WTC11 (cell line): ENCODE measurements around the gene BDKRB2. TPM values are rescaled to one million over a fixed set of nuclear protein-coding genes. Genes with fewer than 3 reads are reported as not detected.

Source experiments
- ATAC-seq: fragments of 200-7000 bp; cut with Tn5 transposase; 2 replicates; pipeline ENCODE4 v1.10.0; 2021; ENCODE audit warnings: mild to moderate bottlenecking, moderate library complexity
- CTCF ChIA-PET: fragments of 300-600 bp; sonication (Branson Sonifier 250); formaldehyde crosslinking; loops from one replicate; lab custom pipeline; 2021; ENCODE audit warnings: antibody characterized with exemption; lab: Charles Lee
- POLR2A ChIA-PET: fragments of 350-600 bp; sonication (Branson Sonifier 250); formaldehyde crosslinking; loops from one replicate; lab custom pipeline; 2021; ENCODE audit warnings: antibody characterized with exemption; lab: Charles Lee
- DNase-seq: peaks from one replicate; pipeline ENCODE4 v3.0.0; 2021; ENCODE audit warnings: low spot score
- H3K27ac Mint-ChIP-seq: 2 replicates; pipeline ENCODE4 v1.8.0; 2021; ENCODE audit warnings: mixed read lengths
- H3K27me3 Mint-ChIP-seq: 2 replicates; pipeline ENCODE4 v1.8.0; 2021; ENCODE audit warnings: low read depth, mild to moderate bottlenecking, moderate library complexity, mixed read lengths
- H3K36me3 Mint-ChIP-seq: 2 replicates; pipeline ENCODE4 v1.8.0; 2021; ENCODE audit warnings: mixed read lengths
- H3K4me1 Mint-ChIP-seq: 2 replicates; pipeline ENCODE4 v1.8.0; 2022; ENCODE audit warnings: mixed read lengths
- H3K4me3 Mint-ChIP-seq: 2 replicates; pipeline ENCODE4 v1.8.0; 2021; ENCODE audit warnings: mild to moderate bottlenecking, moderate library complexity, mixed read lengths
- H3K9me3 Mint-ChIP-seq: 2 replicates; pipeline ENCODE4 v1.8.0; 2021; ENCODE audit warnings: mixed read lengths
- ATF1 ChIP-seq: sonication (generic); formaldehyde crosslinking; IDR thresholded peaks from 2 replicates; pipeline ENCODE4 v1.8.1; 2023; ENCODE audit warnings: mild to moderate bottlenecking, moderate library complexity, missing genetic modification reagents
- ELF4 ChIP-seq: sonication (generic); formaldehyde crosslinking; IDR thresholded peaks from 2 replicates; pipeline ENCODE4 v1.8.1; 2022; ENCODE audit warnings: low read depth, mild to moderate bottlenecking, moderate library complexity, missing genetic modification reagents
- ETV6 ChIP-seq: sonication (generic); formaldehyde crosslinking; IDR thresholded peaks from 2 replicates; pipeline ENCODE4 v1.8.1; 2022; ENCODE audit warnings: mild to moderate bottlenecking, missing genetic modification reagents
- FOXJ3 ChIP-seq: sonication (generic); formaldehyde crosslinking; IDR thresholded peaks from 2 replicates; pipeline ENCODE4 v1.9.0; 2021; ENCODE audit warnings: missing genetic modification reagents, mild to moderate bottlenecking, borderline replicate concordance
- FOXP1 ChIP-seq: sonication (generic); formaldehyde crosslinking; IDR thresholded peaks from 2 replicates; pipeline ENCODE4 v1.8.0; 2022; ENCODE audit warnings: missing genetic modification reagents, mild to moderate bottlenecking, moderate library complexity, borderline replicate concordance
- GRHL2 ChIP-seq: fragments of 250-450 bp; sonication (Bioruptor Pico); IDR thresholded peaks from 2 replicates; pipeline ENCODE4 v1.8.0; 2022; ENCODE audit warnings: mild to moderate bottlenecking, moderate library complexity; ENCODE audit not compliant: insufficient replicate concordance, severe bottlenecking
- GTF2I ChIP-seq: fragments of 250-450 bp; sonication (Bioruptor Pico); conservative IDR thresholded peaks from 2 replicates; pipeline ENCODE4 v1.4.0; 2021; ENCODE audit warnings: mild to moderate bottlenecking
- JUN ChIP-seq: sonication (generic); formaldehyde crosslinking; IDR thresholded peaks from 2 replicates; pipeline ENCODE4 v1.8.0; 2023; ENCODE audit warnings: mild to moderate bottlenecking, missing genetic modification reagents
- NFATC4 ChIP-seq: fragments of 250-450 bp; sonication (Bioruptor Pico); IDR thresholded peaks from 2 replicates; pipeline ENCODE4 v1.9.0; 2021; ENCODE audit warnings: mild to moderate bottlenecking
- NR2C2 ChIP-seq: sonication (generic); formaldehyde crosslinking; IDR thresholded peaks from 2 replicates; pipeline ENCODE4 v1.8.0; 2022; ENCODE audit warnings: mild to moderate bottlenecking, missing genetic modification reagents
- PRRX2 ChIP-seq: fragments of 250-450 bp; sonication (Bioruptor Pico); IDR thresholded peaks from 2 replicates; pipeline ENCODE4 v1.8.0; 2021; ENCODE audit warnings: mild to moderate bottlenecking
- SMAD3 ChIP-seq: sonication (generic); formaldehyde crosslinking; IDR thresholded peaks from 2 replicates; pipeline ENCODE4 v1.8.0; 2022; ENCODE audit warnings: missing genetic modification reagents, mild to moderate bottlenecking, borderline replicate concordance
- ZNF317 ChIP-seq: sonication (generic); formaldehyde crosslinking; IDR thresholded peaks from 2 replicates; pipeline ENCODE4 v1.8.1; 2023; ENCODE audit warnings: low read depth, mild to moderate bottlenecking, moderate library complexity, missing genetic modification reagents, borderline replicate concordance
- ZNF396 ChIP-seq: fragments of 250-450 bp; sonication (Bioruptor Pico); IDR thresholded peaks from 2 replicates; pipeline ENCODE4 v1.8.0; 2021; ENCODE audit warnings: mild to moderate bottlenecking, moderate library complexity, borderline replicate concordance
- total RNA-seq: library from RNA; stranded (reverse); gene quantifications from 3 replicates; pipeline ENCODE4 v1.2.3, GENCODE V29; 2021
- TF ChIP-seq, protein P1 (sequence below): fragments of 200-600 bp; IDR thresholded peaks from 2 replicates; pipeline ENCODE4 v1.8.0; 2022; ENCODE audit warnings: antibody characterized with exemption
- TF ChIP-seq, protein P2 (sequence below): sonication (generic); formaldehyde crosslinking; IDR thresholded peaks from 2 replicates; pipeline ENCODE4 v1.8.1; 2023; ENCODE audit warnings: mild to moderate bottlenecking, missing genetic modification reagents, moderate library complexity
- TF ChIP-seq, protein P3 (sequence below): sonication (generic); formaldehyde crosslinking; IDR thresholded peaks from 2 replicates; pipeline ENCODE4 v1.8.1; 2023; ENCODE audit warnings: mild to moderate bottlenecking, missing genetic modification reagents, borderline replicate concordance

The BDKRB2 gene
- total RNA-seq, 1 experiment from 2014 or later, result 0.17 TPM

DNA sequence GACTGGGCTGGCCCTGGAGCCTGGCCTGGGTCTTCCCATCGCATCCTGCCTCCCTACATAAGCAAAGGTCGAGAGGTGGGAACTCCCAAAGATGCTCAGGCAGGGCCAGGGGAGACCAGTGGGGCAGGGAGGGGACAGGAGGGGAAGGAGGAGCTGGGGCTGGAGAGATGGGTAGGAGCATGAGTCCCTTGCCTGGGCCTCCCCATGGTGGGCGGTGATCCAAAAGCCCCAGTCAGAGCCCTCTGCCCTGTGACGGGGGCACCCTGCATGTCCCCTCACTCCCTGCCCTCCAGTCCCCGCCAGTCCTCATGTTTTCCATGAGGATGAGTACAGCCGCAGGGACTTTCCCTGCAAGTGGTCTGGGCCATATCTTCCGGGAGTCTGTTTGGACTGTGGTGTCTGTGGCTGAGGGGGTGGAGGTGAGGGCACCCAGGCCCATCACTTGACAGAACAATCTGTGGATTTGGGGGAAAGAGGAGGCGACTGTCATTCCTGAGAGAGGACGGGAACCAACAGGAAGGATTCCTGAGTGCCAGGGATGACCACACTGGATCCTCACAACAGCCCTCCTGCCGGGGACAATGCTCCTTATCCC, 9.3 kb downstream of the BDKRB2 start:
- Mint-ChIP-seq H3K27ac (no peak overlapping the region), H3K4me3 (no peak overlapping the region), H3K4me1 (no peaks in the 10 kb centered on the region), H3K36me3 (peaks cover 9% of the 10 kb centered on the region), H3K9me3 (peaks cover 25% of the 10 kb centered on the region), H3K27me3 (no peaks in the 10 kb centered on the region; the same call in 1 of the 2 replicates)
- ChIA-PET POLR2A (no interaction called here), CTCF (no interaction called here)
- DNase-seq (no peak), ATAC-seq (no peak)
- TF ChIP-seq FOXP1 (CRISPR knock-in tag), result no peak
- no peak for TF ChIP-seq PRRX2 (CRISPR knock-in tag)
- TF ChIP-seq, protein P1, sequence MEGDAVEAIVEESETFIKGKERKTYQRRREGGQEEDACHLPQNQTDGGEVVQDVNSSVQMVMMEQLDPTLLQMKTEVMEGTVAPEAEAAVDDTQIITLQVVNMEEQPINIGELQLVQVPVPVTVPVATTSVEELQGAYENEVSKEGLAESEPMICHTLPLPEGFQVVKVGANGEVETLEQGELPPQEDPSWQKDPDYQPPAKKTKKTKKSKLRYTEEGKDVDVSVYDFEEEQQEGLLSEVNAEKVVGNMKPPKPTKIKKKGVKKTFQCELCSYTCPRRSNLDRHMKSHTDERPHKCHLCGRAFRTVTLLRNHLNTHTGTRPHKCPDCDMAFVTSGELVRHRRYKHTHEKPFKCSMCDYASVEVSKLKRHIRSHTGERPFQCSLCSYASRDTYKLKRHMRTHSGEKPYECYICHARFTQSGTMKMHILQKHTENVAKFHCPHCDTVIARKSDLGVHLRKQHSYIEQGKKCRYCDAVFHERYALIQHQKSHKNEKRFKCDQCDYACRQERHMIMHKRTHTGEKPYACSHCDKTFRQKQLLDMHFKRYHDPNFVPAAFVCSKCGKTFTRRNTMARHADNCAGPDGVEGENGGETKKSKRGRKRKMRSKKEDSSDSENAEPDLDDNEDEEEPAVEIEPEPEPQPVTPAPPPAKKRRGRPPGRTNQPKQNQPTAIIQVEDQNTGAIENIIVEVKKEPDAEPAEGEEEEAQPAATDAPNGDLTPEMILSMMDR, result no peak
- TF ChIP-seq, protein P2, sequence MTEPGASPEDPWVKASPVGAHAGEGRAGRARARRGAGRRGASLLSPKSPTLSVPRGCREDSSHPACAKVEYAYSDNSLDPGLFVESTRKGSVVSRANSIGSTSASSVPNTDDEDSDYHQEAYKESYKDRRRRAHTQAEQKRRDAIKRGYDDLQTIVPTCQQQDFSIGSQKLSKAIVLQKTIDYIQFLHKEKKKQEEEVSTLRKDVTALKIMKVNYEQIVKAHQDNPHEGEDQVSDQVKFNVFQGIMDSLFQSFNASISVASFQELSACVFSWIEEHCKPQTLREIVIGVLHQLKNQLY (CRISPR knock-in tag), result no peak
- no peak for TF ChIP-seq SMAD3 (CRISPR knock-in tag)

DNA sequence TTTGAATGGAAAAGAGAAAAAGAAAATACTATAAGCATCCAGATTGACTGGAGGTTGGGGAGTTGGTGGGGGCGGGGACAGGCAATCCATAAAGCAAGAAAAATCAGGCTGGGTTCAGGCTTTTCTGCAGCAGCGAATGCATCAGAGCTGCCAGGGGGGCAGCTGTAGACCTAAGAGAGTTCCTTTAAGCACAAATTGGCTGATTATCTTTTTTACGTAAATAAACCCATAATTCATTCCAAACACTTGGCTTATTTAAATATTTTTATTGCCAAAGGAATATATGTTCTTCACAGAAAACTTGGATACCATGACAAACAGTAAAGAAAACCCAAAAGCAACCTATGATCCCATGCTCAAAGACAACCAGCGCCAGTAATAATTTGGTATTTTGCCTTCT, 10.2 kb downstream of the BDKRB2 start:
- CTCF ChIA-PET, result no interaction called here
- no peak overlapping the region for H3K4me3 Mint-ChIP-seq
- no peak for ATAC-seq
- H3K27ac Mint-ChIP-seq, result no peak overlapping the region
- peaks cover 9% of the 10 kb centered on the region for H3K36me3 Mint-ChIP-seq
- no peaks in the 10 kb centered on the region for H3K4me1 Mint-ChIP-seq
- H3K9me3 Mint-ChIP-seq, result peaks cover 21% of the 10 kb centered on the region
- no peaks in the 10 kb centered on the region; the same call in 1 of the 2 replicates for H3K27me3 Mint-ChIP-seq
- no peak for DNase-seq
- POLR2A ChIA-PET, result no interaction called here
- TF ChIP-seq GRHL2 (CRISPR knock-in tag) (no peak), ATF1 (CRISPR knock-in tag) (no peak), ZNF317 (CRISPR knock-in tag) (no peak), FOXJ3 (CRISPR knock-in tag) (no peak)
- TF ChIP-seq, protein P1, result no peak

DNA sequence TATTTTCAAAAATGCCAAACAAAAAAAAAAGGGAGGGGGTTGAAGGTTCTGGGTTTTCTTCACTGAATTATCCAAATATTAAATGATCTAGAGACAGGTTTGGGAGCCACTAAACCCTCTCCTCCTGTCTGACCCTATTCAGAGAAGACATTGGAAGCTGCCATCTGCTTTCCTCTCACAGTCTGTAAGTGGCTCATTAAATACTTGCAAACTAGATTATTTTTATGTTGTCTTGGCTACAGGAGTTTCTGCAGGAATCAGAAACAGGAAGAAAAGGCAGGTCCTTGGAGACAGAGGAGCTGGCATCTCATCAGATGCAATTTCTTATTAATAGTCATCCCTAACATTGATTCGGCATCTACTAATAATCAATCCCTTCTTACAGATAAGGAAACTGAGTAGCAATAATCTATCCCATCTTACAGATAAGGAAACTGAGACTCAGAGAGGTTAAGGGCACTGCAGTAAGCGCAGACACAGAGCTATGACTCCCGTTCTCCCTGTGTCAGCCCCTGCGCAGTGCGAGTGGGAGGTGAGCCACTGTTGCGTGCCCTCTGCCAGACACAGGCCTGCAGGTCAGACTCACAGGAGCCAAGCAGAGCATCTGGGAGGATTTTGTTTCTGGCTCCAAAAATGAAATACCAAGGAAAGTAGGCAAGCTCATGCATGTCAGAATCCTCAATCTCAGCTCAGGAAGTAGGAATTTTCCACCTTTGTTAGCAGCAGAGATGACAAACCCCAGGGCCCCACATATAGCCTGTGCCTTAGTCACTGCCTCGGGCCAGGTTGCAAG, 11.0 kb downstream of the BDKRB2 start:
- DNase-seq (no peak), ATAC-seq (no peak)
- ChIA-PET CTCF (no interaction called here), POLR2A (no interaction called here)
- H3K9me3 Mint-ChIP-seq, result peaks cover 15% of the 10 kb centered on the region
- no peak for TF ChIP-seq NR2C2 (CRISPR knock-in tag)
- no peak for TF ChIP-seq ELF4 (CRISPR knock-in tag)
- TF ChIP-seq, protein P3, sequence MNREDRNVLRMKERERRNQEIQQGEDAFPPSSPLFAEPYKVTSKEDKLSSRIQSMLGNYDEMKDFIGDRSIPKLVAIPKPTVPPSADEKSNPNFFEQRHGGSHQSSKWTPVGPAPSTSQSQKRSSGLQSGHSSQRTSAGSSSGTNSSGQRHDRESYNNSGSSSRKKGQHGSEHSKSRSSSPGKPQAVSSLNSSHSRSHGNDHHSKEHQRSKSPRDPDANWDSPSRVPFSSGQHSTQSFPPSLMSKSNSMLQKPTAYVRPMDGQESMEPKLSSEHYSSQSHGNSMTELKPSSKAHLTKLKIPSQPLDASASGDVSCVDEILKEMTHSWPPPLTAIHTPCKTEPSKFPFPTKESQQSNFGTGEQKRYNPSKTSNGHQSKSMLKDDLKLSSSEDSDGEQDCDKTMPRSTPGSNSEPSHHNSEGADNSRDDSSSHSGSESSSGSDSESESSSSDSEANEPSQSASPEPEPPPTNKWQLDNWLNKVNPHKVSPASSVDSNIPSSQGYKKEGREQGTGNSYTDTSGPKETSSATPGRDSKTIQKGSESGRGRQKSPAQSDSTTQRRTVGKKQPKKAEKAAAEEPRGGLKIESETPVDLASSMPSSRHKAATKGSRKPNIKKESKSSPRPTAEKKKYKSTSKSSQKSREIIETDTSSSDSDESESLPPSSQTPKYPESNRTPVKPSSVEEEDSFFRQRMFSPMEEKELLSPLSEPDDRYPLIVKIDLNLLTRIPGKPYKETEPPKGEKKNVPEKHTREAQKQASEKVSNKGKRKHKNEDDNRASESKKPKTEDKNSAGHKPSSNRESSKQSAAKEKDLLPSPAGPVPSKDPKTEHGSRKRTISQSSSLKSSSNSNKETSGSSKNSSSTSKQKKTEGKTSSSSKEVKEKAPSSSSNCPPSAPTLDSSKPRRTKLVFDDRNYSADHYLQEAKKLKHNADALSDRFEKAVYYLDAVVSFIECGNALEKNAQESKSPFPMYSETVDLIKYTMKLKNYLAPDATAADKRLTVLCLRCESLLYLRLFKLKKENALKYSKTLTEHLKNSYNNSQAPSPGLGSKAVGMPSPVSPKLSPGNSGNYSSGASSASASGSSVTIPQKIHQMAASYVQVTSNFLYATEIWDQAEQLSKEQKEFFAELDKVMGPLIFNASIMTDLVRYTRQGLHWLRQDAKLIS (CRISPR knock-in tag), result no peak
- TF ChIP-seq NFATC4, result no peak
- no peak for TF ChIP-seq ZNF396 (CRISPR knock-in tag)
- no peak for TF ChIP-seq GTF2I (CRISPR knock-in tag)
- TF ChIP-seq ETV6 (CRISPR knock-in tag), result no peak
- no peak for TF ChIP-seq JUN (CRISPR knock-in tag)
- TF ChIP-seq, all 79 proteins: peak for 0
- Mint-ChIP-seq H3K4me1 (no peaks in the 10 kb centered on the region), H3K27ac (no peak overlapping the region), H3K36me3 (peaks cover 6% of the 10 kb centered on the region; the same call in 1 of the 2 replicates), H3K27me3 (no peaks in the 10 kb centered on the region; the same call in 1 of the 2 replicates), H3K4me3 (no peak overlapping the region)
